ENCODE results near the gene UPK2. TPM values are rescaled to one million over a fixed set of nuclear protein-coding genes. Genes with fewer than 3 reads are reported as not detected.
A peak's percentile ranks its signal among the peaks of the same experiment; 100 is the strongest.

Gene UPK2
- total RNA-seq, 1 donor from 2014 or later = 0.41 TPM

DNA sequence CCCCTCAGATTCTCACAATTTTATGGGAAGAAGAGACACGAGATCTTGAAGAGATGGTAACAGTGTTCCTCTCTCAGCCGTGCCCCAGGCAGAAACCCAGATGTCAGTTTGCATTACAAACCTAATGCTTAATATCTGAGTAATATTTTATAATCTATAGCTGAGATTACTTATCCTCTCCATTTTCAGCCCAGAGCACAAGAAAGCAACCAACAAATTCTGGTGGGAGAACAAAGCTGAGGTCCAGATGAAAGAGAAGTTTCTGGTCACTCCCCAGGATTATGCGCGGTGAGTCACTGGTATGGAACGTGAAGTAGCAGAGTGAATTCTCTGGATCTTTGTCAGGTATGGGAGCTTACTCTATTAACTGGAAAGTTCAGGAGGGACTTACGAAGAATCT lies 42.7 kb downstream of the UPK2 start:
- H3K27me3 Mint-ChIP-seq = no peaks in the 10 kb centered on the region
- no peak for DNase-seq (ENCODE audit: low spot score, unreplicated experiment)
- H3K4me3 Mint-ChIP-seq (ENCODE audit: low read depth) = peak overlapping the region; percentile 98
- H3K36me3 Mint-ChIP-seq (ENCODE audit: insufficient read depth) = peaks cover 10% of the 10 kb centered on the region
- H3K27ac Mint-ChIP-seq = peak overlapping the region; percentile 95
- no peaks in the 10 kb centered on the region for H3K9me3 Mint-ChIP-seq (ENCODE audit: low read depth)
- TF ChIP-seq, protein P1, sequence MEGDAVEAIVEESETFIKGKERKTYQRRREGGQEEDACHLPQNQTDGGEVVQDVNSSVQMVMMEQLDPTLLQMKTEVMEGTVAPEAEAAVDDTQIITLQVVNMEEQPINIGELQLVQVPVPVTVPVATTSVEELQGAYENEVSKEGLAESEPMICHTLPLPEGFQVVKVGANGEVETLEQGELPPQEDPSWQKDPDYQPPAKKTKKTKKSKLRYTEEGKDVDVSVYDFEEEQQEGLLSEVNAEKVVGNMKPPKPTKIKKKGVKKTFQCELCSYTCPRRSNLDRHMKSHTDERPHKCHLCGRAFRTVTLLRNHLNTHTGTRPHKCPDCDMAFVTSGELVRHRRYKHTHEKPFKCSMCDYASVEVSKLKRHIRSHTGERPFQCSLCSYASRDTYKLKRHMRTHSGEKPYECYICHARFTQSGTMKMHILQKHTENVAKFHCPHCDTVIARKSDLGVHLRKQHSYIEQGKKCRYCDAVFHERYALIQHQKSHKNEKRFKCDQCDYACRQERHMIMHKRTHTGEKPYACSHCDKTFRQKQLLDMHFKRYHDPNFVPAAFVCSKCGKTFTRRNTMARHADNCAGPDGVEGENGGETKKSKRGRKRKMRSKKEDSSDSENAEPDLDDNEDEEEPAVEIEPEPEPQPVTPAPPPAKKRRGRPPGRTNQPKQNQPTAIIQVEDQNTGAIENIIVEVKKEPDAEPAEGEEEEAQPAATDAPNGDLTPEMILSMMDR (IDR thresholded peaks at IDR 0.05; ENCODE audit: unreplicated experiment) = no peak
- peaks cover 19% of the 10 kb centered on the region for H3K4me1 Mint-ChIP-seq (ENCODE audit: low read depth)

DNA sequence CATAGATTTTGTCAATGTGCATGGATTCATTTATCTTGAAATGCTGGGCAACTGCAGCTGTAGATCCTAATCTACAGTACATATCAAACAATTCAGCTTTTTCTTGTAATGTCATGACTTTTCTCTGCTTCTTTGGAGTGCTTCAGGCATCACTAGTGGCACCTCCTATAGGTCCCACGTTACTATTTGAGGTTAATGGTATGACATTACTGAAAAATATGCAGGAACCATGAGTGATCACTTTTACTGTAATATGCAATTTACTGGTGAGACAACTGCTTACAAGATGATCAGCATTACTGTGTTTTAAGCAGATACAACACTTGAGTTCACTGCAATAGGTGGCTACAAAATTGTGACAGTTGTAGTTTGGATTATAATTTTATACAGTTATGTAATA lies 44.8 kb downstream of the UPK2 start:
- H3K36me3 Mint-ChIP-seq (ENCODE audit: insufficient read depth) = peaks cover 10% of the 10 kb centered on the region
- H3K27me3 Mint-ChIP-seq = no peaks in the 10 kb centered on the region

DNA sequence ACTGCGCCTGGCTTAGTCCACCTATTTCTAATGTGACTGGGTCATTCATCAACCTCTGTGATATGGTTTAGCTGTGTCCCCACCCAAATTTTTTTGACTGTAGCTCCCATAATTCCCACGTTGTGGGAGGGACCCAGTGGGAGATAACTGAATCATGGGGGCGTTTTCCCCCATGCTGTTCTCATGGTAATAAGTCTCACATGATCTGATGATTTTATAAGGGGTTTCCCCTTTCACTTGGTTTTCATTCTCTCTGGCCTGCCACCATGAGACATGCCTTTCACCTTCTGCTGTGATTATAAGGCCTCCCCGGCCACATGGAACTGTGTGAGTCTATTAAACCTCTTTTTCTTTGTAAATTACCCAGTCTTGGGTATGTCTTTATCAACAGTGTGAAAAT lies 50.6 kb downstream of the UPK2 start:
- Mint-ChIP-seq H3K4me3 (ENCODE audit: low read depth) (no peak overlapping the region), H3K4me1 (ENCODE audit: low read depth) (no peaks in the 10 kb centered on the region), H3K27ac (no peak overlapping the region), H3K27me3 (no peaks in the 10 kb centered on the region), H3K36me3 (ENCODE audit: insufficient read depth) (peaks cover 14% of the 10 kb centered on the region), H3K9me3 (ENCODE audit: low read depth) (no peaks in the 10 kb centered on the region)
- no peak for DNase-seq (ENCODE audit: low spot score, unreplicated experiment)
- TF ChIP-seq, protein P1 (IDR thresholded peaks at IDR 0.05; ENCODE audit: unreplicated experiment) = no peak

More for the DNA sequence above, 44.8 kb downstream of the UPK2 start:
- Mint-ChIP-seq H3K9me3 (ENCODE audit: low read depth) (no peaks in the 10 kb centered on the region), H3K27ac (no peak overlapping the region), H3K4me1 (ENCODE audit: low read depth) (peaks cover 19% of the 10 kb centered on the region), H3K4me3 (ENCODE audit: low read depth) (no peak overlapping the region)
- DNase-seq (ENCODE audit: low spot score, unreplicated experiment) = no peak
- TF ChIP-seq, protein P1 (IDR thresholded peaks at IDR 0.05; ENCODE audit: unreplicated experiment) = no peak

Small RNA genes within 50 kb of the gene (microRNA-seq; reads per million reads assigned to microRNA genes)
- gene MIR4492 (ENCODE audit: borderline number of aligned reads, unreplicated experiment) = not detected

Other genes starting within 250 kb of the UPK2 start
- 181 and 188 TPM in 2 replicates for gene DDX6, start 165.1 kb upstream of the UPK2 start, total RNA-seq
- gene CXCR5, start 72.4 kb upstream of the UPK2 start, total RNA-seq = not detected in 2 replicates
- 26.4 and 30.3 TPM in 2 replicates for gene BCL9L, start 30.4 kb upstream of the UPK2 start, total RNA-seq
- not detected in 2 replicates for gene FOXR1, start 15.5 kb downstream of the UPK2 start, total RNA-seq
- gene CENATAC, start 41.8 kb downstream of the UPK2 start, total RNA-seq = 56.5 and 66.6 TPM in 2 replicates
- 1,089 and 1,112 TPM in 2 replicates for gene RPS25, start 62.0 kb downstream of the UPK2 start, total RNA-seq
- 60.3 and 60.7 TPM in 2 replicates for gene TRAPPC4, start 62.5 kb downstream of the UPK2 start, total RNA-seq
- gene SLC37A4, start 74.6 kb downstream of the UPK2 start, total RNA-seq = 52.7 and 53.4 TPM in 2 replicates
- 196 and 199 TPM in 2 replicates for gene HYOU1, start 100.9 kb downstream of the UPK2 start, total RNA-seq
- gene VPS11, start 111.5 kb downstream of the UPK2 start, total RNA-seq = 36.3 and 37.2 TPM in 2 replicates
- 39.0 and 39.8 TPM in 2 replicates for gene HMBS, start 128.6 kb downstream of the UPK2 start, total RNA-seq
- gene DPAGT1, start 145.6 kb downstream of the UPK2 start, total RNA-seq = 53.4 and 60.8 TPM in 2 replicates
- gene C2CD2L, start 151.0 kb downstream of the UPK2 start, total RNA-seq = 7.2 and 7.3 TPM in 2 replicates
- 48.7 and 52.2 TPM in 2 replicates for gene HINFP, start 165.3 kb downstream of the UPK2 start, total RNA-seq
- gene ABCG4, start 192.8 kb downstream of the UPK2 start, total RNA-seq = 0.53 and 0.78 TPM in 2 replicates
- gene NLRX1, start 212.4 kb downstream of the UPK2 start, total RNA-seq = 14.7 and 15.9 TPM in 2 replicates
- gene NHERF4, start 229.2 kb downstream of the UPK2 start, total RNA-seq = 6.2 and 6.3 TPM in 2 replicates

All from progenitor cell of endocrine pancreas (in vitro differentiated cells).